Immature natural killer cell (primary cell): ENCODE data around the gene ABR. TPM values are rescaled to one million over a fixed set of nuclear protein-coding genes. Genes with fewer than 3 reads are reported as not detected.
"Not testable (repeated sequence)": the region's sequence is repeated elsewhere in the genome, so short reads cannot be mapped to it uniquely, and the experiment has no call there.

Source experiments
- DNase-seq, 3 donors: peaks; one replicate each; pipeline ENCODE4 v3.0.0; 2022; ENCODE audit warnings: mixed read lengths in 1 of 3
- H3K27ac Mint-ChIP-seq, 6 donors: one replicate each; pipeline ENCODE4 v1.8.0; 2020; ENCODE audit warnings: mixed read lengths in 6 of 6, mild to moderate bottlenecking in 5 of 6, inconsistent platforms in 4 of 6, moderate library complexity in 3 of 6
- H3K27me3 Mint-ChIP-seq, 3 donors: one replicate each; pipeline ENCODE4 v1.8.0; 2020 to 2021; ENCODE audit warnings: low read depth in 3 of 3, mild to moderate bottlenecking in 3 of 3, mixed read lengths in 3 of 3, moderate library complexity in 3 of 3, inconsistent platforms in 1 of 3
- H3K36me3 Mint-ChIP-seq, 3 donors: one replicate each; pipeline ENCODE4 v1.8.0; 2020; ENCODE audit warnings: mixed read lengths in 3 of 3, inconsistent platforms in 2 of 3, mild to moderate bottlenecking in 2 of 3
- H3K4me1 Mint-ChIP-seq, 2 donors: one replicate each; pipeline ENCODE4 v1.8.0; 2020; ENCODE audit warnings: inconsistent platforms in 2 of 2, mild to moderate bottlenecking in 2 of 2, mixed read lengths in 2 of 2, moderate library complexity in 1 of 2
- H3K4me3 Mint-ChIP-seq, 5 donors: one replicate each; pipeline ENCODE4 v1.8.0; 2020; ENCODE audit warnings: mild to moderate bottlenecking in 5 of 5, mixed read lengths in 5 of 5, inconsistent platforms in 3 of 5, moderate library complexity in 3 of 5
- H3K9me3 Mint-ChIP-seq, 6 donors: one replicate each; pipeline ENCODE4 v1.8.0; 2020; ENCODE audit warnings: mild to moderate bottlenecking in 6 of 6, mixed read lengths in 6 of 6, inconsistent platforms in 4 of 6, moderate library complexity in 3 of 6
- polyA plus RNA-seq, 3 donors: library from polyadenylated mRNA; unstranded; fragments of 300-500 nt; fragmentation: Illumina TruSeq; gene quantifications; one replicate each; pipeline ENCODE4 v1.2.3, GENCODE V29; 2021

The ABR gene
- polyA plus RNA-seq, 3 donors from 2014 or later: 11.2 to 36.2 (median 14.8) TPM

GRCh38 chr17:1076982-1077302 lies 102.8 kb downstream of the ABR start:
- no peaks in the 10 kb centered on the region for H3K36me3 Mint-ChIP-seq
- no peak overlapping the region for H3K27ac Mint-ChIP-seq
- DNase-seq: no peak
- no peaks in the 10 kb centered on the region for H3K9me3 Mint-ChIP-seq
- peaks cover 0 to 2% of the 10 kb centered on the region in 2 donors for H3K4me1 Mint-ChIP-seq
- H3K27me3 Mint-ChIP-seq: peaks cover 0 to 2% (median 0%) of the 10 kb centered on the region in 3 donors
- H3K4me3 Mint-ChIP-seq: no peak overlapping the region

DNA sequence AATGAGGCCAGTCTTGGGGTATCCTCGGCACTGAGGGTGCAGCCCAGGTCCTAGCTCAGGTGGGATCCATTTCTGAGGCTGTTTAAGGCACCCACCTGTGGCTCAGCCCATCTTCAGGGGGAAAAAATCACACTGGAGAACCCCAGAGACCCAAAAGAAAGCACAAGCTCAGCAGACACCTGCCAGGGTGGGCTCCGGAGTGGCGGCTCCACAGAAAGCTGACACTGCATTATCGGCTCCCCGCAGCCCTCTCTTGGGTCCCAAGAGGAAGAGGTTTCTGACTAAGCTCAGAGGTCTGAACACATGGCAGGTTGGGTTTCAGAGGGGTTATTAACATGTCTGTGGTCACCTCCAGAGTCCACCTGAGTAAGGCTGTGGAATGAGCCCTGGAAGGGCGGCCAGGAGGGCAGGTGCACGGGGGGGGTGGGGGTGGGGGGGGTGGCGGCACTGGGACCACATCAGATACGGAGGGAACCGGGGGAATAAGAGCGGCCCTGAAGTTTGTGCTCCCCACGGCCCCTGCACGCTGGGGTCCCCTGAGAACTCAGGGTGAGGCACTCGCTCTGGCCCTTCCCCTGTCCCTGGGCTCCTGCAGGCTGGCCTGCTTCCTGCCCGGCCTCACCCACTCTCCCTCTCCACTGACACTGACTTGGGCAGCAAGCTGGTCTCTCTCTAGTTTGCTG lies 103.3 kb downstream of the ABR start:
- Mint-ChIP-seq H3K9me3 (no peaks in the 10 kb centered on the region), H3K4me1 (peaks cover 0 to 2% of the 10 kb centered on the region in 2 donors), H3K36me3 (no peaks in the 10 kb centered on the region), H3K27me3 (peaks cover 0 to 2% (median 0%) of the 10 kb centered on the region in 3 donors), H3K27ac (no peak overlapping the region), H3K4me3 (no peak overlapping the region)
- DNase-seq: no peak

- Mint-ChIP-seq H3K27me3 (peaks cover 0 to 2% (median 0%) of the 10 kb centered on the region in 3 donors), H3K4me1 (no peaks in the 10 kb centered on the region), H3K9me3 (no peaks in the 10 kb centered on the region), H3K36me3 (no peaks in the 10 kb centered on the region), H3K27ac (no peak overlapping the region), H3K4me3 (no peak overlapping the region)
- no peak for DNase-seq
Measured at GRCh38 chr17:1074886-1075605, 104.7 kb downstream of the ABR start.

DNA sequence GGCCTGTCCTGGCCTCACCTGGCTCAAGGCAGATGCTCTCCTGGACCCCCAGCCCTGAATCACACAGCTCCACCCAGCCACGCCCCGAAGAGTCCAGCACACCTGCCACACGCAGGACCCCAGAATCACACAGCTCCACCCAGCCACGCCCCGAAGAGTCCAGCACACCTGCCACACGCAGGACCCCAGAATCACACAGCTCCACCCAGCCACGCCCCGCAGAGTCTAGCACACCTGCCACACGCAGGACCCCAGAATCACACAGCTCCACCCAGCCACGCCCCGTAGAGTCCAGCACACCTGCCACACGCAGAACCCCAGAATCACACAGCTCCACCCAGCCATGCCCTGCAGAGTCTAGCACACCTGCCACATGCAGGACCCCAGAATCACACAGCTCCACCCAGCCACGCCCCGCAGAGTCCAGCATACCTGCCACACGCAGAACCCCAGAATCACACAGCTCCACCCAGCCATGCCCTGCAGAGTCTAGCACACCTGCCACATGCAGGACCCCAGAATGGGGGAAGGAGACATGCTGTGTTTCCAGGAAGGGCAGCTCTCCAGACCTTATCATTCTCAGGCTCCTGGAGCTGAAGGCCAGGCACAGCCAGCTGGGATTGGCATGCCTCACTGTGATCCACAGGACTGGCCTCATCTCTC lies 105.7 kb downstream of the ABR start:
- H3K27ac Mint-ChIP-seq, DNase-seq, H3K4me1 Mint-ChIP-seq, H3K9me3 Mint-ChIP-seq, H3K36me3 Mint-ChIP-seq, H3K4me3 Mint-ChIP-seq, H3K27me3 Mint-ChIP-seq: not testable (repeated sequence)

DNA sequence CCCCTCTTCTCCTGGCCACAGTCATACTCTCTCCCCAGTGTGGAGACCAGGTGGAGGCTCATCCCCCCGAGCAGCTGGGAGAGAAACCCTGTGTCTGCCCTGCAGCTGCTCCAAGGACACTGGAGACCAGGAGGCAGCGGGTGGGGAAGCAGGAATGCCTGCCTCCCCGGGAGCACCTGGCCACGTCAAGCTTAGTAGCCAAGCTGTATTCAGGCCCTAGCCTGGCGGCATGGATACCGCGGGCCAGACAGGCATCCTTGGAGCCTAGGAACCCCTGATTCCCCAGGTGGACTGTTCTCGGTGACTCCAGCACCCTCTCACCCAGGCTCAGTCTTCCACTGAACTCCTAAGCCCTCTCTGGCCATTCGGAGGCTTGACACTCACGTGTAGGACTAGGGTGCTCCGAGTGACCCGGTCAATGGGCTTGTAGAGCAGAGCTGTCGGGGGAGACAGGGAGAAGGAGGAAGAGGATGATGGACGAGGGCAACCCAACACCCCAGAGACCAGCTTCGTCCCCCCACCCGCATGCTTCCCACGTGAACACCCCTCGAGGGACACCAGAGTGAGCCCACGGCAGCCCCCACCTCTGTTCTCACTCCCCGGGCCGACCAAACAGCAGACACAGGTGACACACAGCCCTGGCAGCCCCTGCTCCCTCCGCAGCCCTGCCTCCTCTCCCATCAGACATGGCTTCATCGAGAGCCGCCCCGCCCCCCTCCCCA lies 106.4 kb downstream of the ABR start:
- DNase-seq: no peak
- Mint-ChIP-seq H3K27ac (no peak overlapping the region), H3K27me3 (peaks cover 0 to 2% (median 0%) of the 10 kb centered on the region in 3 donors), H3K9me3 (no peaks in the 10 kb centered on the region), H3K36me3 (peaks cover 5 to 6% (median 6%) of the 10 kb centered on the region in 3 donors), H3K4me3 (no peak overlapping the region), H3K4me1 (no peaks in the 10 kb centered on the region)

- H3K9me3 Mint-ChIP-seq: no peaks in the 10 kb centered on the region
Measured at GRCh38 chr17:1072551-1072961, 107.2 kb downstream of the ABR start.

DNA sequence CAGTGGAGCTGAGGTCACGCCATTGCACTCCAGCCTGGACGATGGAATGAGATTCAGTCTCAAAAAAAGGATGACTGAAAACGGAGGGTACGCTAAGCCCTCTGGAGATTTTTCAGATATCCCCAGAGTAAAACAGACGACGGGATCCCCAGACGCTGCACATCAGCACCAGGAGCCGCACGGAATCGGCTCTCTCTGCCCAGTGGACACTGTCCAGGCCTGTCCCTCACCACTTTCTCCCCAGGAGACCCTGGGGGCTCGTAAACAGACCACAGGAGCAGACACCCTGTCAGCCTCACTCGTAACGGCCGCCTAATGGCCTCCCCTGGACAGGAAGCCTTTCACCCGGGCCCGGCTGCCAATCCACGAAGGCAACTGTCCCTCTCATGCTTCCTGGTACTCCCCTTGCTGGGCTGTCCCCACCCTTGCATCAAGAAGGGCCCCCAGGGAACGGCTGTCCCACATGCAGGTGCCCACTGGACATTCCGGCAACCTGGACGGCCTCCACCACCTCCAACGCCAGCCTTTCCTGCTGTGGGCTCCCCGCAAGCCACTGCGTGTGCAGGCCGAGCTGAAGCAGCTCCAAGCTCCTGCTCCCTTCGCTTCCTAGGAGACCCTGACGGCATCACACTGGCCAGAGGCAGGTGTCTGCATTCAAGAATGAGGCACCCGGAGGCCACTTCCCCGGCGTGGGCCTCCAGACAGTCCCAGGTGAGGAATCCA lies 108.5 kb downstream of the ABR start:
- H3K27ac Mint-ChIP-seq: no peak overlapping the region
- no peak for DNase-seq
- no peaks in the 10 kb centered on the region for H3K9me3 Mint-ChIP-seq
- H3K36me3 Mint-ChIP-seq: peaks cover 13 to 24% (median 23%) of the 10 kb centered on the region in 3 donors
- H3K4me1 Mint-ChIP-seq: no peaks in the 10 kb centered on the region
- peaks cover 0 to 2% (median 0%) of the 10 kb centered on the region in 3 donors for H3K27me3 Mint-ChIP-seq
- no peak overlapping the region for H3K4me3 Mint-ChIP-seq

More at GRCh38 chr17:1072551-1072961, 107.2 kb downstream of the ABR start:
- Mint-ChIP-seq H3K36me3 (peaks cover 6 to 11% (median 10%) of the 10 kb centered on the region in 3 donors), H3K4me1 (no peaks in the 10 kb centered on the region), H3K4me3 (no peak overlapping the region), H3K27ac (no peak overlapping the region), H3K27me3 (peaks cover 0 to 2% (median 0%) of the 10 kb centered on the region in 3 donors)
- DNase-seq: no peak

DNA sequence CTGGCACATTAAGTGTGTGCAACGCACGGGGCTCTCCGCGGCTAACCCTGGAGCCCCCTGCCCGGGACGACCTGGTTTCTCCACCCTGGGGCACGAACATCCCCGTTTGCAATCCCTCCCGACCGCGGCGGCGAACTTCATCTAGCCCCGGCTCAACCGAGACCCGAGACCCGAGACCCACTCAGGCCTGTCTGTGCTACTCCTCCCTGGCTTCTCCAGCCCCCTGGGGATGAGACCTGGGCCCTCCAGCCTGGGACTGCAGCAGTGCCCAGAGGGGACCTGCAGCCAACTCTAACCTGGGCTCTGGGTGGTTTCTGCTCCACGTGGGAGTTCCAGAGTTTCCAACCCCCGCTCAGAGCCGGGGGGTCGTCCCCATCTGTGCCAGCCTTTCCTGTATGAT lies 109.4 kb downstream of the ABR start:
- H3K27me3 Mint-ChIP-seq: no peaks in the 10 kb centered on the region
- no peaks in the 10 kb centered on the region for H3K4me1 Mint-ChIP-seq
- H3K9me3 Mint-ChIP-seq: no peaks in the 10 kb centered on the region
- H3K27ac Mint-ChIP-seq: no peak overlapping the region
- H3K4me3 Mint-ChIP-seq: no peak overlapping the region
- H3K36me3 Mint-ChIP-seq: peaks cover 19 to 32% (median 32%) of the 10 kb centered on the region in 3 donors
- DNase-seq: no peak

GRCh38 chr17:1069847-1070246 lies 109.9 kb downstream of the ABR start:
- DNase-seq: no peak
- Mint-ChIP-seq H3K4me3 (no peak overlapping the region), H3K27ac (no peak overlapping the region), H3K27me3 (no peaks in the 10 kb centered on the region), H3K36me3 (peaks cover 20 to 33% (median 33%) of the 10 kb centered on the region in 3 donors), H3K9me3 (no peaks in the 10 kb centered on the region), H3K4me1 (no peaks in the 10 kb centered on the region)

DNA sequence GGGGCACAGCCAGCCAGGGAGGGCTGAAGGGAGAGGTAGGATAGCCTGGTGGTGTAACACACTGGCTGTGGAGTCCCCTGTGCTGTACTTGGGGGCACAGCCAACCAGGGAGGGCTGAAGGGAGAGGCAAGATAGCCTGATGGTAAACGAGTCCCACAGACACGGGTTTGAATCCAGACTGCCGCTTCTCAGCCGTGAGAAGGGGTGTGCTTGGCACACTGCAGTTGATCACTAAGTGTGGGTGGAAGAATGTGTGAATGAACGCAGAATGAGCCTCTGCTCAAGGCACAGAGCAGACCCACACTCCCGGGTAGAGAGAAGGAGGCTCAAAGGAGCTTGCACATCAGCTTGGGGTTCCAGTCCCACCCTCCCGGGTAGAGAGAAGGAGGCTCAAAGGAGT lies 111.4 kb downstream of the ABR start:
- H3K4me1 Mint-ChIP-seq: no peaks in the 10 kb centered on the region
- H3K4me3 Mint-ChIP-seq: no peak overlapping the region
- H3K27me3 Mint-ChIP-seq: no peaks in the 10 kb centered on the region
- peak overlapping the region in 1 of 6 donors; percentile 12 for H3K27ac Mint-ChIP-seq
- H3K9me3 Mint-ChIP-seq: no peaks in the 10 kb centered on the region
- DNase-seq: no peak
- H3K36me3 Mint-ChIP-seq: peaks cover 20 to 33% (median 33%) of the 10 kb centered on the region in 3 donors

DNA sequence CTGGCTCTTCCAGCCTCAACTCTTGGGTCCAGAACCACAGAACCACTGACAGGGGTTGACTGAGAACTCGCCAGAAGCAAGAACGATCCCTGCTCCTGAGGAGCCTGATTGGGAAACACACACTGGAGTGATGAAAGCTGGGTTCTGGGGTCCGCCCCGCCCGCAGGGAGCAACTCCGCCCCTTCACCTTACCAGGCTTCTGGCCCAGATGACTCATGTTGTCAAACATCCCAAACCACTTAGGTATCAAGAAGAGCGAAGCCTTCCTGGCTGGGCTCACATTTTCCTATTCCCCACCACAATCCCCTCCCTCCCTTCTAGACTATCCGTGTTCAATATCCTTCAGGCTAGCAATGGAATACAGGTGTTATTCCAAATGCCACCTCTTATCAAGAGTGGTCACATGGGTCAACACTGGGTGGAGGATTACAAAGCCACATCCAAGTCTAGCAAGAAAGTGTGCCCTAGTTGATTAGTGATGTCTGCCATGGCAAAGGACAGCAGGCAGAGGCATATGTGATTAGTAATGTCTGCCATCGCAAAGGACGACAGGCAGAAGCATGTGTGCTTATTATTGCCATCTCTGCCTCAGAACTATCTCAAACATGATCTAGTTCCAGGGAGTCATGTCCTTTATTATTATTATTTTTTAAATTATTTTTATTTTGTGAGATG lies 112.4 kb downstream of the ABR start:
- no peak overlapping the region for H3K4me3 Mint-ChIP-seq

DNA sequence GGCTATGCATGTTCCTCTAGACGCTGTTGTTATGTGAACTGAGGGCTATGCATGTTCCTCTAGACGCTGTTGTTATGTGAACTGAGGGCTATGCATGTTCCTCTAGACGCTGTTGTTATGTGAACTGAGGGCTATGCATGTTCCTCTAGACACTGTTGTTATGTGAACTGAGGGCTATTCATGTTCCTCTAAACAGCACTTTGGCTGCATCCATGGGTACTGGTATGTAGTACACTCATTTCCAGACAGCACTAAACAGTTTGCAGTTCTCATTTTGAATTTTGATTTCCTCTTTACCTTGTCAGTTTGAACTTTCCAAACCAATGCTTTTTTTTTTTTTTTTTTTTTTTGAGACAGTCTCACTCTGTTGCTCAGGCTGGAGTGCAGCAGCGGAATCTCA lies 114.4 kb downstream of the ABR start:
- Mint-ChIP-seq H3K27ac (peak overlapping the region in 1 of 6 donors; percentile 20), H3K36me3 (peaks cover 20 to 37% (median 36%) of the 10 kb centered on the region in 3 donors)
- H3K4me1 Mint-ChIP-seq, H3K27me3 Mint-ChIP-seq, H3K9me3 Mint-ChIP-seq, H3K4me3 Mint-ChIP-seq, DNase-seq: not testable (repeated sequence)

More for the DNA sequence above, 112.4 kb downstream of the ABR start:
- Mint-ChIP-seq H3K4me1 (no peaks in the 10 kb centered on the region), H3K36me3 (peaks cover 20 to 36% (median 33%) of the 10 kb centered on the region in 3 donors), H3K9me3 (no peaks in the 10 kb centered on the region), H3K27me3 (no peaks in the 10 kb centered on the region), H3K27ac (no peak overlapping the region)
- no peak for DNase-seq

- DNase-seq: no peak
- H3K4me3 Mint-ChIP-seq: no peak overlapping the region
- peaks cover 28 to 39% (median 32%) of the 10 kb centered on the region in 3 donors for H3K36me3 Mint-ChIP-seq
- peaks cover 0 to 1% of the 10 kb centered on the region in 2 donors for H3K4me1 Mint-ChIP-seq
- peaks cover 0 to 5% (median 4%) of the 10 kb centered on the region in 3 donors for H3K27me3 Mint-ChIP-seq
- H3K9me3 Mint-ChIP-seq: no peaks in the 10 kb centered on the region
- peak overlapping the region in 1 of 6 donors; percentile 19 for H3K27ac Mint-ChIP-seq
Measured at GRCh38 chr17:1060991-1061390, 118.8 kb downstream of the ABR start.
